Ascending aorta (tissue), 2 donors: ENCODE results near the gene LY6G6F. TPM values are rescaled to one million over a fixed set of nuclear protein-coding genes. Genes with fewer than 3 reads are reported as not detected.
"Not testable (repeated sequence)": the region's sequence is repeated elsewhere in the genome, so short reads cannot be mapped to it uniquely, and the experiment has no call there.

Source experiments
- DNase-seq, 2 donors: peaks; one replicate each; pipeline ENCODE4 v3.0.0-alpha.2; 2019; ENCODE audit warnings: low spot score in 2 of 2
- H3K27ac ChIP-seq, 2 donors: fragments of 200-600 bp; sonication (generic); one replicate each; pipeline ENCODE4 v1.5.1; 2016 to 2017; ENCODE audit warnings: mild to moderate bottlenecking in 1 of 2
- H3K27me3 ChIP-seq: fragments of 200-600 bp; sonication (generic); one replicate; pipeline ENCODE4 v1.5.1; 2017
- H3K36me3 ChIP-seq, 2 donors: fragments of 200-600 bp; sonication (generic); one replicate each; pipeline ENCODE4 v1.5.1; 2016
- H3K4me1 ChIP-seq, 2 donors: fragments of 200-600 bp; sonication (generic); one replicate each; pipeline ENCODE4 v1.5.1; 2016 to 2017; ENCODE audit warnings: mild to moderate bottlenecking in 1 of 2
- H3K4me3 ChIP-seq, 2 donors: fragments of 200-600 bp; sonication (generic); one replicate each; pipeline ENCODE4 v1.5.1; 2016 to 2017; ENCODE audit warnings: mild to moderate bottlenecking in 1 of 2
- H3K9me3 ChIP-seq, 2 donors: fragments of 200-600 bp; sonication (generic); one replicate each; pipeline ENCODE4 v1.5.1; 2016
- CTCF ChIP-seq, 3 experiments: fragments of 200-600 bp in 2 of 3; fragments of 450-650 bp in 1 of 3; sonication (generic) in 2 of 3; IDR thresholded peaks; one replicate each; pipeline ENCODE4 v1.5.1; 2016 to 2019; ENCODE audit warnings: antibody characterized with exemption in 3 of 3, mild to moderate bottlenecking in 1 of 3, moderate library complexity in 1 of 3
- intact Hi-C: fragments of 100-400 bp; cut with DNase I; formaldehyde crosslinking; loops from one replicate; pipeline ENCODE4 v1.15.1; 2023
- total RNA-seq: library from RNA; depleted of rRNA; stranded (reverse); fragments of >200 nt; gene quantifications from one replicate; pipeline ENCODE4 v1.1.0, GENCODE V29; 2016

Gene LY6G6F
- total RNA-seq, 1 donor from 2014 or later, result not detected

GRCh38 chr6:31702405-31702818 lies 4.3 kb upstream of the LY6G6F start:
- Histone ChIP-seq H3K27ac (peak overlapping the region; percentile 92 to 97), H3K4me1 (peaks cover 13 to 21% of the 10 kb centered on the region in 2 donors), H3K9me3 (no peaks in the 10 kb centered on the region), H3K4me3 (peak overlapping the region; percentile 72 to 78), H3K27me3 (no peaks in the 10 kb centered on the region), H3K36me3 (peaks cover 12 to 20% of the 10 kb centered on the region in 2 donors)
- no peak for DNase-seq
- intact Hi-C loops, result loop anchor here (2.0 kb wide), 2 partner anchors 34 to 160 kb away; partner anchors contain the start of genes CLIC1 and NEU1
- no peak for TF ChIP-seq CTCF (IDR thresholded peaks at IDR 0.05)

- H3K27me3 ChIP-seq, result no peaks in the 10 kb centered on the region
- peaks cover 13 to 21% of the 10 kb centered on the region in 2 donors for H3K4me1 ChIP-seq
- H3K9me3 ChIP-seq, result no peaks in the 10 kb centered on the region
- peak within 1 kb of the TSS; percentile 92 to 97 for H3K27ac ChIP-seq
- peak; percentile 97 to 100 for DNase-seq
- TF ChIP-seq CTCF (IDR thresholded peaks at IDR 0.05), result no peak
- H3K4me3 ChIP-seq, result peak within 1 kb of the TSS; percentile 72 to 78
- intact Hi-C loops, result loop anchor here (1.0 to 2.0 kb wide), 4 partner anchors 26 to 160 kb away; partner anchors contain the start of genes CLIC1, CSNK2B, DDAH2 and NEU1
- H3K36me3 ChIP-seq, result peaks cover 12 to 20% of the 10 kb centered on the region in 2 donors
Measured at GRCh38 chr6:31702819-31703716, 3.6 kb upstream of the LY6G6F start, which contains the start of gene ABHD16A. Gene ABHD16A, minus strand, starts transcription at chr6:31703324. Its CDS starts 43 bp downstream, at chr6:31703281.

GRCh38 chr6:31705931-31706330 lies 735 bp upstream of the LY6G6F start:
- H3K4me1 ChIP-seq, result peaks cover 11 to 18% of the 10 kb centered on the region in 2 donors
- no peaks in the 10 kb centered on the region for H3K36me3 ChIP-seq
- no peak for DNase-seq
- intact Hi-C loops, result no loop called here
- H3K9me3 ChIP-seq, result no peaks in the 10 kb centered on the region
- no peaks in the 10 kb centered on the region for H3K27me3 ChIP-seq
- TF ChIP-seq CTCF (IDR thresholded peaks at IDR 0.05), result no peak
- no peak overlapping the region for H3K4me3 ChIP-seq
- H3K27ac ChIP-seq, result no peak overlapping the region

GRCh38 chr6:31707701-31708100 lies 1.0 kb downstream of the LY6G6F start:
- Histone ChIP-seq H3K4me3 (no peak overlapping the region), H3K4me1 (peaks cover 0 to 7% of the 10 kb centered on the region in 2 donors), H3K36me3 (no peaks in the 10 kb centered on the region), H3K27me3 (no peaks in the 10 kb centered on the region), H3K27ac (no peak overlapping the region), H3K9me3 (no peaks in the 10 kb centered on the region)
- intact Hi-C loops, result no loop called here
- no peak for TF ChIP-seq CTCF (IDR thresholded peaks at IDR 0.05)
- no peak for DNase-seq

- no peak overlapping the region for H3K4me3 ChIP-seq
- no peaks in the 10 kb centered on the region for H3K27me3 ChIP-seq
- intact Hi-C loops, result no loop called here
Measured at GRCh38 chr6:31708224-31708623, 1.6 kb downstream of the LY6G6F start.

GRCh38 chr6:31709157-31709556 lies 2.5 kb downstream of the LY6G6F start:
- H3K4me1 ChIP-seq, DNase-seq, H3K27me3 ChIP-seq, H3K36me3 ChIP-seq, H3K4me3 ChIP-seq, intact Hi-C loops, H3K9me3 ChIP-seq, H3K27ac ChIP-seq: not testable (repeated sequence)

More at GRCh38 chr6:31708224-31708623, 1.6 kb downstream of the LY6G6F start:
- Histone ChIP-seq H3K36me3 (no peaks in the 10 kb centered on the region), H3K4me1 (peaks cover 0 to 7% of the 10 kb centered on the region in 2 donors), H3K27ac (no peak overlapping the region), H3K9me3 (no peaks in the 10 kb centered on the region)
- no peak for TF ChIP-seq CTCF (IDR thresholded peaks at IDR 0.05)
- no peak for DNase-seq
